KMS-11 (cell line): ENCODE measurements around the gene TAP1.
"Not testable (repeated sequence)": the region's sequence is repeated elsewhere in the genome, so short reads cannot be mapped to it uniquely, and the experiment has no call there.

Experiments used
- H2AFZ ChIP-seq: fragments of 200-600 bp; sonication (generic); 2 replicates; pipeline ENCODE4 v1.6.1; 2016; ENCODE audit warnings: antibody characterized with exemption, mixed run types, low read depth
- H3K27ac ChIP-seq: fragments of 200-600 bp; sonication (generic); 2 replicates; pipeline ENCODE4 v1.6.1; 2016; ENCODE audit warnings: mild to moderate bottlenecking, mixed run types
- H3K27me3 ChIP-seq: fragments of 200-600 bp; sonication (generic); 2 replicates; pipeline ENCODE4 v1.6.1; 2017; ENCODE audit warnings: mild to moderate bottlenecking, low read depth, mixed run types, moderate library complexity; ENCODE audit not compliant: insufficient read depth
- H3K36me3 ChIP-seq: fragments of 200-600 bp; sonication (generic); 2 replicates; pipeline ENCODE4 v1.6.1; 2017; ENCODE audit warnings: mild to moderate bottlenecking, mixed run types; ENCODE audit not compliant: insufficient read depth
- H3K4me1 ChIP-seq: fragments of 200-600 bp; sonication (generic); 2 replicates; pipeline ENCODE4 v1.6.1; 2016; ENCODE audit warnings: mild to moderate bottlenecking, low read depth, mixed run types; ENCODE audit not compliant: poor library complexity, severe bottlenecking
- H3K4me2 ChIP-seq: fragments of 200-600 bp; sonication (generic); 2 replicates; pipeline ENCODE4 v1.7.0; 2016; ENCODE audit warnings: mild to moderate bottlenecking, mixed run types
- H3K4me3 ChIP-seq: fragments of 200-600 bp; sonication (generic); IDR thresholded peaks from 2 replicates; pipeline ENCODE4 v1.6.1; 2017; ENCODE audit warnings: low read depth, low read length, mixed read lengths; ENCODE audit not compliant: insufficient read depth
- H3K79me2 ChIP-seq: fragments of 200-600 bp; sonication (generic); 2 replicates; pipeline ENCODE4 v1.6.1; 2016; ENCODE audit warnings: low read depth, mixed run types; ENCODE audit not compliant: insufficient read depth
- H3K9ac ChIP-seq: fragments of 200-600 bp; sonication (generic); 2 replicates; pipeline ENCODE4 v1.6.1; 2016; ENCODE audit warnings: mild to moderate bottlenecking, mixed run types
- H4K20me1 ChIP-seq: fragments of 200-600 bp; sonication (generic); 2 replicates; pipeline ENCODE4 v1.6.1; 2016; ENCODE audit warnings: mild to moderate bottlenecking, mixed run types; ENCODE audit not compliant: insufficient read depth
- CTCF ChIP-seq: fragments of 200-600 bp; sonication (generic); conservative IDR thresholded peaks from 2 replicates; pipeline ENCODE4 v1.6.1; 2017; ENCODE audit warnings: low read depth, mild to moderate bottlenecking, antibody characterized with exemption, low read length, moderate library complexity, mixed read lengths

TAP1 gene

DNA sequence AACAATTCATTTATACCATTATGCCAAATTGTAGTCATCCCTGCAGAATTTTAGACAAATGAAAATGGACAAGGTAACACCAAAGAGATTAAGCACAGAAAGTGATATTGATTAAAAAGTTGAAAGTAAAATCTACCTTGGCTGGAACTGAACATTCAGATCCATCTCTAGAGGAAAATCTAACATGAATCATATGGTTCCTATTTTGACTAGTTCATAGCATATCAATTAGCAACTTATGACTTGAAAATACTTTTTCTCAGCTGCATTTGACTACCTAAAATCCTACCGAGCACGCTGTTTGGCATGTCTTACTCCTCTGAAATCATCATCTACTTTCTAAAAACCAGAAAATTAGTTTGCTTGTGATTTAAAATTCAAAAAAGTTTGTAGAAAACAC lies 23.1 kb upstream of the TAP1 start:
- H3K79me2 ChIP-seq, result no peaks in the 10 kb centered on the region

DNA sequence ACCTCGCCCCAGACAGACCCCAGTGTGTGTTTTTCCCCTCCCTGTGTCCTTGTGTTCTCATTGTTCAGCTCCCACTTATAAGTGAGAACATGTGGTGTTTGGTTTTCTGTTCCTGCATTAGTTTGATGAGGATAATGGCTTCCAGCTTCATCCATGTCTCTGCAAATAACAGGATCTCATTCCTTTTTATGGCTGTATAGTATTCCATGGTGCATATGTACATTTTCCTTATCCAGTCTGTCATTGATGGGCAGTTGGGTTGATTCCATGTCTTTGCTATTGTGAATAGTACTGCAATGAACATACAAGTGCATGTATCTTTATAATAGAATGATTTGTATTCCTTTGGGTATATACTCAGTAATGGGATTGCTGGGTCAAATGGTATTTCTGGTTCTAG lies 20.4 kb upstream of the TAP1 start:
- not testable (repeated sequence) for H2AFZ ChIP-seq, H3K36me3 ChIP-seq, H3K79me2 ChIP-seq, H3K4me2 ChIP-seq, H3K9ac ChIP-seq, H4K20me1 ChIP-seq, H3K27ac ChIP-seq, H3K4me3 ChIP-seq, H3K4me1 ChIP-seq, H3K27me3 ChIP-seq

More for the DNA sequence above, 23.1 kb upstream of the TAP1 start:
- no peaks in the 10 kb centered on the region for H3K27me3 ChIP-seq
- no peak overlapping the region for H3K4me3 ChIP-seq
- no peak for TF ChIP-seq CTCF
- no peak overlapping the region for H3K4me2 ChIP-seq
- H4K20me1 ChIP-seq, result no peaks in the 10 kb centered on the region
- no peaks in the 10 kb centered on the region for H3K36me3 ChIP-seq
- no peak overlapping the region for H3K27ac ChIP-seq
- no peak overlapping the region for H2AFZ ChIP-seq
- H3K9ac ChIP-seq, result no peak overlapping the region
- H3K4me1 ChIP-seq, result peaks cover 7% of the 10 kb centered on the region

- H3K4me1 ChIP-seq, result peaks cover 9% of the 10 kb centered on the region
- H3K36me3 ChIP-seq, result no peaks in the 10 kb centered on the region
- H3K79me2 ChIP-seq, result no peaks in the 10 kb centered on the region
- no peak overlapping the region for H2AFZ ChIP-seq
- H4K20me1 ChIP-seq, result no peaks in the 10 kb centered on the region
- H3K4me3 ChIP-seq, result no peak overlapping the region
- no peak overlapping the region for H3K4me2 ChIP-seq
- no peak overlapping the region for H3K27ac ChIP-seq
- no peaks in the 10 kb centered on the region for H3K27me3 ChIP-seq
- TF ChIP-seq CTCF, result peak; percentile 95
- no peak overlapping the region for H3K9ac ChIP-seq
These were observed 14.8 kb upstream of the TAP1 start for GRCh38 chr6:32868257-32868788.

GRCh38 chr6:32867554-32868256 lies 14.2 kb upstream of the TAP1 start:
- Histone ChIP-seq H3K9ac (no peak overlapping the region), H2AFZ (no peak overlapping the region), H4K20me1 (no peaks in the 10 kb centered on the region), H3K4me1 (peaks cover 9% of the 10 kb centered on the region), H3K4me3 (no peak overlapping the region), H3K27me3 (no peaks in the 10 kb centered on the region), H3K36me3 (no peaks in the 10 kb centered on the region), H3K27ac (no peak overlapping the region), H3K79me2 (no peaks in the 10 kb centered on the region), H3K4me2 (no peak overlapping the region)
- TF ChIP-seq CTCF, result no peak

GRCh38 chr6:32867022-32867477 lies 13.5 kb upstream of the TAP1 start:
- no peaks in the 10 kb centered on the region for H4K20me1 ChIP-seq
- H3K9ac ChIP-seq, result no peak overlapping the region
- H3K36me3 ChIP-seq, result no peaks in the 10 kb centered on the region
- no peak overlapping the region for H2AFZ ChIP-seq
- H3K4me3 ChIP-seq, result no peak overlapping the region
- no peak for TF ChIP-seq CTCF
- H3K79me2 ChIP-seq, result no peaks in the 10 kb centered on the region
- peaks cover 9% of the 10 kb centered on the region for H3K4me1 ChIP-seq
- H3K27me3 ChIP-seq, result no peaks in the 10 kb centered on the region
- no peak overlapping the region for H3K4me2 ChIP-seq
- no peak overlapping the region for H3K27ac ChIP-seq
